B cell (primary cell): ENCODE data around the gene GADL1. TPM values are rescaled to one million over a fixed set of nuclear protein-coding genes. Genes with fewer than 3 reads are reported as not detected.

ENCODE experiments used
- ATAC-seq: fragments of 200-7000 bp; cut with Tn5 transposase; one replicate; pipeline ENCODE4 v1.10.0; 2021; ENCODE audit warnings: low read depth, mild to moderate bottlenecking, moderate number of reproducible peaks, moderate library complexity
- CTCF ChIA-PET: fragments of 350-600 bp; sonication (Branson Sonifier 250); formaldehyde crosslinking; loops from one replicate; lab custom pipeline; 2021; ENCODE audit warnings: antibody characterized with exemption, inconsistent platforms; lab: Charles Lee
- POLR2A ChIA-PET: fragments of 350-600 bp; sonication (Branson Sonifier 250); formaldehyde crosslinking; loops from one replicate; lab custom pipeline; 2021; ENCODE audit warnings: antibody characterized with exemption; lab: Charles Lee
- DNase-seq: peaks from one replicate; pipeline ENCODE4 v3.0.0; 2013
- H2AFZ ChIP-seq: 2 replicates; pipeline ENCODE4 v1.6.1; 2012; ENCODE audit warnings: mild to moderate bottlenecking, low read depth, low read length; ENCODE audit not compliant: insufficient read depth, poor library complexity, severe bottlenecking
- H3K27ac ChIP-seq, 2 donors: 1 replicate in 1 of 2; 2 replicates in 1 of 2; pipeline ENCODE4 v1.5.1; 2012 to 2013; ENCODE audit warnings: low read length in 2 of 2, mild to moderate bottlenecking in 2 of 2, moderate library complexity in 1 of 2
- H3K27me3 ChIP-seq, 4 experiments: fragments of 200-600 bp in 1 of 4; sonication (generic) in 1 of 4; replicated peaks in 1 of 4; 1 replicate in 2 of 4; 2 replicates in 2 of 4; pipeline versions ENCODE4 v1.6.1 to v1.7.0; 2013 to 2016; ENCODE audit warnings: low read length in 3 of 4, mild to moderate bottlenecking in 2 of 4, mixed read lengths in 1 of 4, moderate library complexity in 1 of 4; ENCODE audit not compliant: insufficient read depth in 4 of 4, control insufficient read depth in 3 of 4; ENCODE audit errors: control extremely low read depth in 1 of 4
- H3K36me3 ChIP-seq, 2 experiments: replicated peaks in 1 of 2; 1 replicate in 1 of 2; 2 replicates in 1 of 2; pipeline versions ENCODE4 v1.6.1 to v1.7.1; 2013; ENCODE audit warnings: low read length in 1 of 2; ENCODE audit not compliant: insufficient read depth in 2 of 2, control insufficient read depth in 1 of 2; ENCODE audit errors: control extremely low read depth in 1 of 2, extremely low read depth in 1 of 2
- H3K4me1 ChIP-seq, 2 donors: fragments of 200-600 bp in 1 of 2; sonication (generic) in 1 of 2; 1 replicate in 1 of 2; 2 replicates in 1 of 2; pipeline versions ENCODE4 v1.5.1 to v1.6.1; 2013 to 2017; ENCODE audit warnings: low read length in 2 of 2; ENCODE audit not compliant: control insufficient read depth in 2 of 2, insufficient read depth in 2 of 2
- H3K4me2 ChIP-seq: replicated peaks from 2 replicates; pipeline ENCODE3; 2012; ENCODE audit warnings: mild to moderate bottlenecking, low read depth, low read length; ENCODE audit not compliant: poor library complexity, severe bottlenecking
- H3K4me3 ChIP-seq, 5 experiments: fragments of 200-600 bp in 1 of 5; sonication (generic) in 1 of 5; 1 replicate in 3 of 5; 2 replicates in 2 of 5; pipeline versions ENCODE4 v1.5.1 to v1.7.0; 2011 to 2016; ENCODE audit warnings: low read length in 4 of 5, mild to moderate bottlenecking in 4 of 5, low read depth in 2 of 5, control low read depth in 1 of 5, moderate library complexity in 1 of 5; ENCODE audit not compliant: insufficient read depth in 1 of 5; ENCODE audit errors: control extremely low read depth in 1 of 5, extremely low read depth in 1 of 5
- H3K79me2 ChIP-seq: fragments of 200-600 bp; sonication (generic); one replicate; pipeline ENCODE4 v1.6.0; 2016; ENCODE audit warnings: low read length; ENCODE audit not compliant: control insufficient read depth, insufficient read depth
- H3K9ac ChIP-seq: fragments of 200-600 bp; sonication (generic); 2 replicates; pipeline ENCODE4 v1.6.1; 2017; ENCODE audit warnings: mild to moderate bottlenecking, low read length, moderate library complexity
- H3K9me3 ChIP-seq, 3 donors: one replicate each; pipeline versions ENCODE4 v1.6.1 to v1.7.1; 2013; ENCODE audit warnings: low read length in 2 of 3; ENCODE audit not compliant: control insufficient read depth in 2 of 3, insufficient read depth in 1 of 3; ENCODE audit errors: control extremely low read depth in 1 of 3
- H4K20me1 ChIP-seq: 2 replicates; pipeline ENCODE4 v1.6.0; 2012; ENCODE audit warnings: mild to moderate bottlenecking, low read length; ENCODE audit not compliant: insufficient read depth, control insufficient read depth, poor library complexity, severe bottlenecking
- H3K27ac Mint-ChIP-seq: one replicate; pipeline ENCODE4 v1.8.0; 2021; ENCODE audit warnings: mixed read lengths
- H3K27me3 Mint-ChIP-seq: one replicate; pipeline ENCODE4 v1.8.0; 2021; ENCODE audit warnings: mixed read lengths
- H3K4me1 Mint-ChIP-seq: one replicate; pipeline ENCODE4 v1.8.0; 2021; ENCODE audit warnings: mixed read lengths
- H3K4me3 Mint-ChIP-seq: one replicate; pipeline ENCODE4 v1.8.0; 2021; ENCODE audit warnings: mixed read lengths
- H3K9me3 Mint-ChIP-seq: one replicate; pipeline ENCODE4 v1.8.0; 2022; ENCODE audit warnings: mixed read lengths; ENCODE audit not compliant: insufficient read depth
- EZH2 ChIP-seq: IDR thresholded peaks from 2 replicates; pipeline ENCODE4 v1.6.1; 2012; ENCODE audit warnings: borderline replicate concordance, low read depth, mild to moderate bottlenecking, moderate library complexity, low read length; ENCODE audit not compliant: insufficient read depth, poor library complexity, severe bottlenecking
- WGBS: methylation state at CpG from one replicate; pipeline ENCODE4 v1.1.5; 2013; ENCODE audit warnings: missing lambda C conversion rate; ENCODE audit not compliant: insufficient coverage; 5-methylcytosine and 5-hydroxymethylcytosine counted together
- intact Hi-C: fragments of 100-400 bp; cut with micrococcal nuclease; formaldehyde crosslinking; loops from one replicate; pipeline ENCODE4 v1.10.0; 2022
- polyA plus RNA-seq: library from polyadenylated mRNA; depleted of rRNA; stranded (reverse); fragments of >200 nt; gene quantifications from 2 replicates; pipeline ENCODE4 v1.2.3, GENCODE V29; 2012
- total RNA-seq, 2 donors: library from RNA; stranded (reverse); fragments of 120-200 nt in 1 of 2; gene quantifications; 1 replicate in 1 of 2; 2 replicates in 1 of 2; pipeline versions ENCODE4 v1.2.3 to v1.2.4, GENCODE V29; 2013 to 2022
- TF ChIP-seq, protein P1 (sequence below): fragments of 200-600 bp; IDR thresholded peaks from one replicate; pipeline ENCODE4 v1.8.0; 2022; ENCODE audit warnings: antibody characterized with exemption, mild to moderate bottlenecking

Gene GADL1
- total and polyA plus RNA-seq, 2 donors (not counting 1 experiment from before 2014, with no cell fraction given), result not detected

DNA sequence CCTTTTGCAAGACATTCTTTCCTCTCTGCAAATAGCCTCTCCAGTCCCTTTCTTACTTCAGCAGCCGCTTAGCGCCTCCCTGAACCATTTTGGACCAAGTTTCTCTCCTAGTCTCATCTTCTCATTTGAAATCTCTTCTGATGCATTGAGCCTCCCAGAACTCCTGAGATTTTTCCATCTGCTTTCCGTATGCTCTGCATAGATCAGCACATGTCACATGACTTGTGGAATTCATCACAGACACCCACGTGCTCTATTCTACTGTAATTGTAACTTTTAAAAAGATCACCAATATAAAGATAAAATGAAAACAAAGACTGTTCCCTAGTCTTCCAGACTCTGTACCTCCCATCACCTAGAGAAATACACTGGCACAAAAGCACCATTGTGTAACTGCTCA, 100.7 kb downstream of the GADL1 start:
- Histone ChIP-seq H3K9ac (no peak overlapping the region), H3K79me2 (no peaks in the 10 kb centered on the region), H3K27me3 (no peaks in the 10 kb centered on the region), H3K27ac (no peak overlapping the region), H4K20me1 (no peaks in the 10 kb centered on the region), H3K4me2 (no peak overlapping the region), H3K36me3 (no peaks in the 10 kb centered on the region), H2AFZ (no peak overlapping the region), H3K4me3 (no peak overlapping the region), H3K9me3 (no peaks in the 10 kb centered on the region), H3K4me1 (no peaks in the 10 kb centered on the region)
- DNase-seq (no peak), ATAC-seq (no peak)
- Mint-ChIP-seq H3K27ac (no peak overlapping the region), H3K4me3 (no peak overlapping the region), H3K4me1 (no peaks in the 10 kb centered on the region), H3K27me3 (peaks cover 5% of the 10 kb centered on the region), H3K9me3 (no peaks in the 10 kb centered on the region)
- TF ChIP-seq, protein P1, sequence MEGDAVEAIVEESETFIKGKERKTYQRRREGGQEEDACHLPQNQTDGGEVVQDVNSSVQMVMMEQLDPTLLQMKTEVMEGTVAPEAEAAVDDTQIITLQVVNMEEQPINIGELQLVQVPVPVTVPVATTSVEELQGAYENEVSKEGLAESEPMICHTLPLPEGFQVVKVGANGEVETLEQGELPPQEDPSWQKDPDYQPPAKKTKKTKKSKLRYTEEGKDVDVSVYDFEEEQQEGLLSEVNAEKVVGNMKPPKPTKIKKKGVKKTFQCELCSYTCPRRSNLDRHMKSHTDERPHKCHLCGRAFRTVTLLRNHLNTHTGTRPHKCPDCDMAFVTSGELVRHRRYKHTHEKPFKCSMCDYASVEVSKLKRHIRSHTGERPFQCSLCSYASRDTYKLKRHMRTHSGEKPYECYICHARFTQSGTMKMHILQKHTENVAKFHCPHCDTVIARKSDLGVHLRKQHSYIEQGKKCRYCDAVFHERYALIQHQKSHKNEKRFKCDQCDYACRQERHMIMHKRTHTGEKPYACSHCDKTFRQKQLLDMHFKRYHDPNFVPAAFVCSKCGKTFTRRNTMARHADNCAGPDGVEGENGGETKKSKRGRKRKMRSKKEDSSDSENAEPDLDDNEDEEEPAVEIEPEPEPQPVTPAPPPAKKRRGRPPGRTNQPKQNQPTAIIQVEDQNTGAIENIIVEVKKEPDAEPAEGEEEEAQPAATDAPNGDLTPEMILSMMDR, result no peak
- no peak for TF ChIP-seq EZH2
- POLR2A ChIA-PET, result no interaction called here
- intact Hi-C loops, result no loop called here
- WGBS, result 85% methylated on average over 3 of the region's 4 CpGs
- CTCF ChIA-PET, result no interaction called here

DNA sequence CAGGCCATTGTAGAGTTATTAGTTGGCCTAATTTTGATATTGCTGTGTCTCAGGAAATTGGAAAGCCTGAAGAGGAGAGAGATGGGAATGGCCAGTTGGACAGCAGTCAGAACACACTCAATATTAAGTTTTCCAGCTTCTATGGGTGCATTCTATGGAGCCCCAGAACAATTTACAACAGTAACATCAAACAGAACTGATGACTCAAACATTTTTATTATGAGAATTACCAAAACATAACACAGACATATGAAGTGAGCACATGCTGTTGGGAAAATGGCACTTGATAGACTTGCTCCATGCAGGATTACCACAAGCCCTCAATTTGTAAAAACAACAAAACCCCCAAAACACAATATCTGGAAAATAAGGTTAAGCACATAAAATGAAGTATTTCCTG, 104.3 kb downstream of the GADL1 start:
- Mint-ChIP-seq H3K9me3 (no peaks in the 10 kb centered on the region), H3K4me1 (no peaks in the 10 kb centered on the region), H3K27ac (no peak overlapping the region), H3K27me3 (peaks cover 5% of the 10 kb centered on the region), H3K4me3 (no peak overlapping the region)
- no peaks in the 10 kb centered on the region for H3K79me2 ChIP-seq
- H2AFZ ChIP-seq, result no peak overlapping the region
- no peaks in the 10 kb centered on the region for H3K4me1 ChIP-seq
- H4K20me1 ChIP-seq, result no peaks in the 10 kb centered on the region
- CTCF ChIA-PET, result no interaction called here
- H3K27ac ChIP-seq, result no peak overlapping the region
- POLR2A ChIA-PET, result no interaction called here
- H3K4me3 ChIP-seq, result no peak overlapping the region
- DNase-seq (no peak), ATAC-seq (no peak)
- no peaks in the 10 kb centered on the region for H3K9me3 ChIP-seq
- no peak overlapping the region for H3K4me2 ChIP-seq
- TF ChIP-seq, protein P1, result no peak
- no peak for TF ChIP-seq EZH2
- no peaks in the 10 kb centered on the region for H3K27me3 ChIP-seq
- no peaks in the 10 kb centered on the region for H3K36me3 ChIP-seq
- intact Hi-C loops, result no loop called here
- H3K9ac ChIP-seq, result no peak overlapping the region
